Activated CD8-positive, alpha-beta T cell treated with anti-CD3 and anti-CD28 coated beads for 36 hours (primary cell): ENCODE data around the gene POLL. TPM values are rescaled to one million over a fixed set of nuclear protein-coding genes. Genes with fewer than 3 reads are reported as not detected.

Experiments used
- ATAC-seq: fragments of 200-7000 bp; cut with Tn5 transposase; one replicate; pipeline ENCODE4 v1.10.0; 2021; ENCODE audit warnings: mild to moderate bottlenecking, moderate library complexity
- CTCF ChIA-PET: fragments of 350-600 bp; sonication (Branson Sonifier 250); formaldehyde crosslinking; loops from one replicate; lab custom pipeline; 2021; ENCODE audit warnings: antibody characterized with exemption; lab: Charles Lee
- POLR2A ChIA-PET: fragments of 350-600 bp; sonication (Branson Sonifier 250); formaldehyde crosslinking; loops from one replicate; lab custom pipeline; 2021; ENCODE audit warnings: antibody characterized with exemption; lab: Charles Lee
- DNase-seq: peaks from one replicate; pipeline ENCODE4 v3.0.0-alpha.2; 2020
- H3K27ac Mint-ChIP-seq: one replicate; pipeline ENCODE4 v1.8.0; 2021; ENCODE audit warnings: mild to moderate bottlenecking, mixed read lengths
- H3K27me3 Mint-ChIP-seq: one replicate; pipeline ENCODE4 v1.8.0; 2021; ENCODE audit warnings: mixed read lengths
- H3K36me3 Mint-ChIP-seq: one replicate; pipeline ENCODE4 v1.8.0; 2021; ENCODE audit warnings: low read depth, mixed read lengths
- H3K4me1 Mint-ChIP-seq: one replicate; pipeline ENCODE4 v1.8.0; 2021; ENCODE audit warnings: low read depth, mixed read lengths
- H3K4me3 Mint-ChIP-seq: one replicate; pipeline ENCODE4 v1.8.0; 2021; ENCODE audit warnings: mild to moderate bottlenecking, moderate library complexity, mixed read lengths
- H3K9me3 Mint-ChIP-seq: one replicate; pipeline ENCODE4 v1.8.0; 2021; ENCODE audit warnings: mixed read lengths
- intact Hi-C: fragments of 100-400 bp; cut with micrococcal nuclease; formaldehyde crosslinking; loops from one replicate; pipeline ENCODE4 v1.10.0; 2022
- total RNA-seq, 2 experiments: library from RNA; stranded (reverse); gene quantifications; one replicate each; pipeline ENCODE4 v1.2.3, GENCODE V29; 2021
- TF ChIP-seq, protein P1 (sequence below): fragments of 200-600 bp; IDR thresholded peaks from one replicate; pipeline ENCODE4 v1.8.0; 2022; ENCODE audit warnings: antibody characterized with exemption, mild to moderate bottlenecking

Gene POLL
- total RNA-seq, 2 experiments from 2014 or later, result 32.2 to 33.8 TPM

DNA sequence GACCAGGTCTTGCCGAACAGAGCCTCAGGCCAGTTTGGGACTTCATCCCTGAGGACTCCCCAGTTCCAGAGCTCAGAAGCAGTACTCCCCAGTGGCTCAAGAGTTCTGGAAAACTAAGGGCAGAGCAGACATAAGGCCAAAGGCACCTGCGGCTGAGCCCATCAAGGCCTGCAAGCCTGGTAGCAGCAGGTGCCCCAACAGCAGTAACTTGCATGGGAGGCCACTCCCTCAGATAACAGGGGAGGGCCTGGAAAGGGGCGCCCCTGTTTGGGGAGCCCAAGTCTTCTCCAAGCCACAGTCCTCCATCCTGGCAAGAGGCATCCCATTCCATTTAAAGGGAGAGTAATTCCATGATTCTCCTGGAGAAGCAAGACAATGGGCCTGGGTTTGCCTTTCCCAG is 13.0 kb downstream of the POLL start:
- Mint-ChIP-seq H3K27ac (no peak overlapping the region), H3K9me3 (no peaks in the 10 kb centered on the region), H3K4me1 (peaks cover 5% of the 10 kb centered on the region), H3K36me3 (no peaks in the 10 kb centered on the region), H3K27me3 (no peaks in the 10 kb centered on the region), H3K4me3 (no peak overlapping the region)
- intact Hi-C loops, result no loop called here
- CTCF ChIA-PET, result interaction anchor here (1.5 kb wide), 1 partner anchor 28 kb away, joined by 3 read pairs; no protein-coding TSS in a partner anchor
- ATAC-seq, result no peak
- POLR2A ChIA-PET, result interaction anchor here (1.3 to 1.5 kb wide), 2 partner anchors 10 to 20 kb away, joined by 4 read pairs; no protein-coding TSS in a partner anchor
- no peak for DNase-seq
- TF ChIP-seq, protein P1, sequence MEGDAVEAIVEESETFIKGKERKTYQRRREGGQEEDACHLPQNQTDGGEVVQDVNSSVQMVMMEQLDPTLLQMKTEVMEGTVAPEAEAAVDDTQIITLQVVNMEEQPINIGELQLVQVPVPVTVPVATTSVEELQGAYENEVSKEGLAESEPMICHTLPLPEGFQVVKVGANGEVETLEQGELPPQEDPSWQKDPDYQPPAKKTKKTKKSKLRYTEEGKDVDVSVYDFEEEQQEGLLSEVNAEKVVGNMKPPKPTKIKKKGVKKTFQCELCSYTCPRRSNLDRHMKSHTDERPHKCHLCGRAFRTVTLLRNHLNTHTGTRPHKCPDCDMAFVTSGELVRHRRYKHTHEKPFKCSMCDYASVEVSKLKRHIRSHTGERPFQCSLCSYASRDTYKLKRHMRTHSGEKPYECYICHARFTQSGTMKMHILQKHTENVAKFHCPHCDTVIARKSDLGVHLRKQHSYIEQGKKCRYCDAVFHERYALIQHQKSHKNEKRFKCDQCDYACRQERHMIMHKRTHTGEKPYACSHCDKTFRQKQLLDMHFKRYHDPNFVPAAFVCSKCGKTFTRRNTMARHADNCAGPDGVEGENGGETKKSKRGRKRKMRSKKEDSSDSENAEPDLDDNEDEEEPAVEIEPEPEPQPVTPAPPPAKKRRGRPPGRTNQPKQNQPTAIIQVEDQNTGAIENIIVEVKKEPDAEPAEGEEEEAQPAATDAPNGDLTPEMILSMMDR, result no peak

DNA sequence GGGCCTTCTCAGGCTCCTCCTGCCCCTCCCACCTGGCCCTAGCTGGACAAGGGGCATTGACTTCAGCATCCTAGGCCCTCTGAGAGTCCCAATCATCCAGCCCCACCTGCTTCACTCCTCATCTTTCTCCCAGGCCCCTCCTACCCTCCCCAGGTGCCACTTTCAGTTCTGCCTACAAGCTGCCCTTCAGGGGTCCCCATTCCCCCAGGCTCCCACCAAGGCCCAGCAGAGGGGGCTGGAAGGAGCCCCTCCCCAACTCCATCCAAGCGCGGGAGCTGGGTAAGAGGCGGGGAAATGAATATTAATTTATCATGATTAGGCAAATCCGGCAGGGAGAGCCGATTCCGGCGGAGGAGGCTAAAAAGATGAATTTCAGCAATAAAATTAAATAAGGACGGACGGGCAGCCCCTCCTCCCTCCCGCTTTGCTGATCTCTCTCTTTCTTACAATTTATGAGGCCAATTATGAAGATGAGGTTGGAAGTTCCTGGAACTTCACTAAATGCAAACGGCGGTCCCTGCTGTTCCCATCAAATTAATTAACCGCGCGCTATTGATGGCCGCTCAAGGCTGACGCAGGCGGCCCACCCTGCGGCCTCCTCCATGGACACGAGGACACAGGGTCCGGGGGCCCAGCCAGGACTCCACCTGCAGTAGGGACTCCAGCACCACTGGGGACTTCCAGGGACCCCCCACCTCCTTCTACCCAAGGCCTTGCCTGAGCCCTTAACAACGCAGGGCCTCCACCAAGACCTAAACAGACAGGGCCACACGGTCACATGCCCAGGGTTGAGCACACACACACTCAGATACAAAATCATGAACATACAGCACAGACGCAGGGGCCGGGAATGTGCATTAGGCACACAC is 13.9 kb downstream of the POLL start:
- Mint-ChIP-seq H3K4me1 (peaks cover 8% of the 10 kb centered on the region), H3K27me3 (peaks cover 7% of the 10 kb centered on the region), H3K9me3 (no peaks in the 10 kb centered on the region), H3K36me3 (no peaks in the 10 kb centered on the region), H3K27ac (no peak overlapping the region), H3K4me3 (no peak overlapping the region)
- TF ChIP-seq, protein P1, result no peak
- POLR2A ChIA-PET, result no interaction called here
- CTCF ChIA-PET, result interaction anchor here (1.5 kb wide), 1 partner anchor 29 kb away, joined by 3 read pairs; no protein-coding TSS in a partner anchor
- ATAC-seq (no peak), DNase-seq (no peak)
- intact Hi-C loops, result loop anchor here (5.0 kb wide), 1 partner anchor 357 kb away; no protein-coding TSS in a partner anchor

- H3K4me1 Mint-ChIP-seq, result peaks cover 8% of the 10 kb centered on the region
- intact Hi-C loops, result loop anchor here (5.0 kb wide), 1 partner anchor 355 kb away; no protein-coding TSS in a partner anchor
- no peak overlapping the region for H3K4me3 Mint-ChIP-seq
- peaks cover 17% of the 10 kb centered on the region for H3K27me3 Mint-ChIP-seq
- no peak for ATAC-seq
- H3K27ac Mint-ChIP-seq, result no peak overlapping the region
- no peak for DNase-seq
- TF ChIP-seq, protein P1, result no peak
- no peaks in the 10 kb centered on the region for H3K36me3 Mint-ChIP-seq
- H3K9me3 Mint-ChIP-seq, result no peaks in the 10 kb centered on the region
- POLR2A ChIA-PET, result interaction anchor here (2.2 kb wide), 1 partner anchor 15 kb away, joined by 7 read pairs; the partner anchor contains the start of genes DPCD and POLL
- CTCF ChIA-PET, result no interaction called here
These were observed 15.3 kb downstream of the POLL start for GRCh38 chr10:101572785-101573184.

DNA sequence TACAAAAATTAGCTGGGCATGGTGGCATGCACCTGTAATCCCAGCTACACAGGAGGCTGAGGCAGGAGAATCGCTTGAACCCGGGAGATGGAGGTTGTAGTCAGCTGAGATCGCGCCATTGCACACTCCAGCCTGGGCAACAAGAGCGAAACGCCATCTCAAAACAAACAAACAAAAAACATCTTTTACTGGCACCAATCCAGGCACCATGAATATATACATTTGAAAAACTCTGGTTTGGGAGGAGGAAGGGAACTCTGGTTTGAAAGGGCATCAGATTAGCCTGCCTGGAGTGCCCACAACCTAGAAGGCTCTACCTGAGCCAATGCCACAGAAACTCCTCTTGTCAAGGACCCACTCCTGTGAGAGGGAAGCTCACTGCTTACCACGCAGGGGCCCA is 15.9 kb downstream of the POLL start:
- intact Hi-C loops, result loop anchor here (5.0 kb wide), 1 partner anchor 355 kb away; no protein-coding TSS in a partner anchor
- ChIA-PET POLR2A (interaction anchor here (0.7 to 2.2 kb wide), 3 partner anchors 8 to 211 kb away, joined by 3 to 7 read pairs (median 3); partner anchors contain the start of genes DPCD and POLL), CTCF (interaction anchor here (0.6 to 4.3 kb wide), 10 partner anchors 10 to 506 kb away, joined by 3 to 73 read pairs (median 12); no protein-coding TSS in a partner anchor)
- H3K36me3 Mint-ChIP-seq, result no peaks in the 10 kb centered on the region
- TF ChIP-seq, protein P1, result no peak
- H3K27ac Mint-ChIP-seq, result no peak overlapping the region
- peaks cover 23% of the 10 kb centered on the region for H3K27me3 Mint-ChIP-seq
- ATAC-seq (no peak), DNase-seq (no peak)
- H3K4me1 Mint-ChIP-seq, result peaks cover 11% of the 10 kb centered on the region
- H3K9me3 Mint-ChIP-seq, result no peaks in the 10 kb centered on the region
- H3K4me3 Mint-ChIP-seq, result no peak overlapping the region
